HEK293T (cell line): Measurements from ENCODE around the gene CHD5.

Source experiments
- BHLHE40 ChIP-seq: fragments of 450-650 bp; IDR thresholded peaks from 2 replicates; pipeline ENCODE4 v1.6.1; 2016; ENCODE audit warnings: mild to moderate bottlenecking, moderate library complexity, borderline replicate concordance
- FOXM1 ChIP-seq: fragments of 450-650 bp; IDR thresholded peaks from 2 replicates; pipeline ENCODE4 v1.6.1; 2017; ENCODE audit warnings: mild to moderate bottlenecking, borderline replicate concordance
- TF ChIP-seq, protein P1 (sequence below): fragments of 450-650 bp; IDR thresholded peaks from 2 replicates; pipeline ENCODE4 v1.6.1; 2016

DNA sequence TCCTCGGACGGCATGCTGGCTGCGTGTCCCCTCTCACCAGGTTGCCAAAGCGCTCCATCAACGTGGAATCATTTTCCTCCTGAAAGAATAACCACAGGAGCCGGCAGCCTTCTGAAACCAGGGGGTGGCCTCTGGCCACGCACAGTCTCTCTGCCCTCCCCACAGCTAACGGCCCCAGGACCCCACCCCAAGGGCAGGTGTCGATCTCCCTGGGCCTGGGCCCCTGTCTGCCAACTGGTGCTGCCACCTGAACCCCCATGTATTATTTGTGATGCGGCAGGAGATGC lies 88.4 kb downstream of the CHD5 start:
- no peak for TF ChIP-seq BHLHE40
- no peak for TF ChIP-seq FOXM1
- TF ChIP-seq, protein P1, sequence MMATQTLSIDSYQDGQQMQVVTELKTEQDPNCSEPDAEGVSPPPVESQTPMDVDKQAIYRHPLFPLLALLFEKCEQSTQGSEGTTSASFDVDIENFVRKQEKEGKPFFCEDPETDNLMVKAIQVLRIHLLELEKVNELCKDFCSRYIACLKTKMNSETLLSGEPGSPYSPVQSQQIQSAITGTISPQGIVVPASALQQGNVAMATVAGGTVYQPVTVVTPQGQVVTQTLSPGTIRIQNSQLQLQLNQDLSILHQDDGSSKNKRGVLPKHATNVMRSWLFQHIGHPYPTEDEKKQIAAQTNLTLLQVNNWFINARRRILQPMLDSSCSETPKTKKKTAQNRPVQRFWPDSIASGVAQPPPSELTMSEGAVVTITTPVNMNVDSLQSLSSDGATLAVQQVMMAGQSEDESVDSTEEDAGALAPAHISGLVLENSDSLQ, result no peak
